HepG2 (cell line): ENCODE measurements around the gene C1GALT1. TPM values are rescaled to one million over a fixed set of nuclear protein-coding genes. Genes with fewer than 3 reads are reported as not detected.

Experiments
- ATF7-NPFF ChIP-seq: sonication (generic); formaldehyde crosslinking; IDR thresholded peaks from 2 replicates; pipeline ENCODE4 v1.8.1; 2023; ENCODE audit warnings: mild to moderate bottlenecking, low read depth, missing genetic modification reagents, moderate library complexity
- FOXC1 ChIP-seq: sonication (generic); formaldehyde crosslinking; IDR thresholded peaks from 2 replicates; pipeline ENCODE4 v1.8.0; 2022; ENCODE audit warnings: mild to moderate bottlenecking, missing genetic modification reagents, borderline replicate concordance
- FOXP4 ChIP-seq: sonication (generic); formaldehyde crosslinking; IDR thresholded peaks from 2 replicates; pipeline ENCODE4 v1.4.0; 2020; ENCODE audit warnings: missing genetic modification reagents
- HMGA1 ChIP-seq: sonication (generic); formaldehyde crosslinking; conservative IDR thresholded peaks from 2 replicates; pipeline ENCODE4 v1.4.0; 2020; ENCODE audit warnings: missing genetic modification reagents
- MEIS2 ChIP-seq: sonication (generic); formaldehyde crosslinking; IDR thresholded peaks from 2 replicates; pipeline ENCODE4 v1.9.0; 2021; ENCODE audit warnings: mild to moderate bottlenecking, missing genetic modification reagents
- MXD4 ChIP-seq: IDR thresholded peaks from 2 replicates; pipeline ENCODE4 v1.6.1; 2016; ENCODE audit warnings: mild to moderate bottlenecking, missing biosample characterization, missing genetic modification reagents
- PITX1 ChIP-seq: sonication (generic); formaldehyde crosslinking; IDR thresholded peaks from 2 replicates; pipeline ENCODE4 v1.5.1; 2020; ENCODE audit warnings: mild to moderate bottlenecking, missing genetic modification reagents
- RFXANK ChIP-seq: IDR thresholded peaks from 2 replicates; pipeline ENCODE4 v1.6.1; 2016
- RXRB ChIP-seq: IDR thresholded peaks from 2 replicates; pipeline ENCODE4 v1.6.1; 2016; ENCODE audit warnings: borderline replicate concordance, missing genetic modification reagents, missing compliant biosample characterization
- SMC3 ChIP-seq: IDR thresholded peaks from 2 replicates; pipeline ENCODE4 v1.6.1; 2011; ENCODE audit warnings: low read length, improper control_type of control experiment
- U2AF2 ChIP-seq: fragments of 200-400 bp; formaldehyde crosslinking; IDR thresholded peaks from 2 replicates; pipeline ENCODE4 v1.6.1; 2017; ENCODE audit warnings: low read depth, mild to moderate bottlenecking, low read length
- ZNF264 ChIP-seq: sonication (generic); formaldehyde crosslinking; IDR thresholded peaks from 2 replicates; pipeline ENCODE4 v1.4.0; 2020; ENCODE audit warnings: missing genetic modification reagents
- ZNF274 ChIP-seq: sonication (generic); formaldehyde crosslinking; IDR thresholded peaks from 2 replicates; pipeline ENCODE4 v1.5.1; 2020; ENCODE audit warnings: mild to moderate bottlenecking, missing genetic modification reagents
- ZNF672 ChIP-seq: sonication (generic); formaldehyde crosslinking; IDR thresholded peaks from 2 replicates; pipeline ENCODE4 v1.8.1; 2022; ENCODE audit warnings: missing genetic modification reagents
- ZNF674 ChIP-seq: sonication (generic); formaldehyde crosslinking; IDR thresholded peaks from 2 replicates; pipeline ENCODE4 v1.5.0; 2020; ENCODE audit warnings: low read depth, mild to moderate bottlenecking, missing genetic modification reagents
- ZNF768 ChIP-seq: sonication (generic); formaldehyde crosslinking; IDR thresholded peaks from 2 replicates; pipeline ENCODE4 v1.4.0; 2020; ENCODE audit warnings: missing genetic modification reagents
- polyA plus RNA-seq, 8 experiments: library from polyadenylated mRNA; depleted of rRNA in 3 of 8; stranded (reverse) in 7 of 8; unstranded in 1 of 8; fragments of >200 nt; fragmentation: Illumina TruSeq in 4 of 8; extraction: Trizol in 4 of 8; gene quantifications; 2 replicates each; pipeline versions ENCODE4 v1.2.1 to v1.2.3, GENCODE V29; 2011 to 2016; ENCODE audit warnings: low read depth in 4 of 8, missing spikeins in 1 of 8, mixed read lengths in 1 of 8; ENCODE audit not compliant: insufficient read depth in 1 of 8
- total RNA-seq, 5 experiments: library from RNA; depleted of rRNA; stranded (reverse); fragments of >200 nt; fragmentation: Illumina TruSeq; extraction: Trizol; gene quantifications; 2 replicates each; pipeline ENCODE4 v1.2.3, GENCODE V29; 2016; ENCODE audit warnings: low read depth in 1 of 5
- TF ChIP-seq, protein P1 (sequence below): IDR thresholded peaks from 2 replicates; pipeline ENCODE4 v1.6.1; 2018; ENCODE audit warnings: missing genetic modification reagents
- TF ChIP-seq, protein P2 (sequence below): IDR thresholded peaks from 2 replicates; pipeline ENCODE4 v1.6.1; 2012; ENCODE audit warnings: low read depth, low read length, improper control_type of control experiment
- TF ChIP-seq, protein P3 (sequence below): sonication (generic); formaldehyde crosslinking; IDR thresholded peaks from 2 replicates; pipeline ENCODE4 v1.4.0; 2020; ENCODE audit warnings: low read depth, mild to moderate bottlenecking, missing genetic modification reagents

The C1GALT1 gene
- total and polyA plus RNA-seq, 2 of the 13 experiments (the other 11 are each of a cell fraction or from before 2014, with no cell fraction given) = 57.1 to 65.9 TPM

GRCh38 chr7:7182156-7183060, at the start of gene C1GALT1 (continued):
- TF ChIP-seq, protein P1, sequence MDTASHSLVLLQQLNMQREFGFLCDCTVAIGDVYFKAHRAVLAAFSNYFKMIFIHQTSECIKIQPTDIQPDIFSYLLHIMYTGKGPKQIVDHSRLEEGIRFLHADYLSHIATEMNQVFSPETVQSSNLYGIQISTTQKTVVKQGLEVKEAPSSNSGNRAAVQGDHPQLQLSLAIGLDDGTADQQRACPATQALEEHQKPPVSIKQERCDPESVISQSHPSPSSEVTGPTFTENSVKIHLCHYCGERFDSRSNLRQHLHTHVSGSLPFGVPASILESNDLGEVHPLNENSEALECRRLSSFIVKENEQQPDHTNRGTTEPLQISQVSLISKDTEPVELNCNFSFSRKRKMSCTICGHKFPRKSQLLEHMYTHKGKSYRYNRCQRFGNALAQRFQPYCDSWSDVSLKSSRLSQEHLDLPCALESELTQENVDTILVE (CRISPR knock-in tag) = no peak; the same call in 1 of the 2 replicates
- TF ChIP-seq HMGA1 (CRISPR knock-in tag) = no peak
- TF ChIP-seq, protein P2, sequence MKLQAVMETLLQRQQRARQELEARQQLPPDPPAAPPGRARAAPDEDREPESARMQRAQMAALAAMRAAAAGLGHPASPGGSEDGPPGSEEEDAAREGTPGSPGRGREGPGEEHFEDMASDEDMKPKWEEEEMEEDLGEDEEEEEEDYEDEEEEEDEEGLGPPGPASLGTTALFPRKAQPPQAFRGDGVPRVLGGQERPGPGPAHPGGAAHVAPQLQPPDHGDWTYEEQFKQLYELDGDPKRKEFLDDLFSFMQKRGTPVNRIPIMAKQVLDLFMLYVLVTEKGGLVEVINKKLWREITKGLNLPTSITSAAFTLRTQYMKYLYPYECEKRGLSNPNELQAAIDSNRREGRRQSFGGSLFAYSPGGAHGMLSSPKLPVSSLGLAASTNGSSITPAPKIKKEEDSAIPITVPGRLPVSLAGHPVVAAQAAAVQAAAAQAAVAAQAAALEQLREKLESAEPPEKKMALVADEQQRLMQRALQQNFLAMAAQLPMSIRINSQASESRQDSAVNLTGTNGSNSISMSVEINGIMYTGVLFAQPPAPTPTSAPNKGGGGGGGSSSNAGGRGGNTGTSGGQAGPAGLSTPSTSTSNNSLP = peak; percentile 16; the same call in 1 of the 2 replicates
- peak; percentile 67 for TF ChIP-seq RXRB
- TF ChIP-seq U2AF2 = 0 out of 2 replicates have a peak, but pooled peaks have one; percentile 87
- TF ChIP-seq FOXP4 (CRISPR knock-in tag) = peak; percentile 64
- TF ChIP-seq PITX1 (CRISPR knock-in tag) = peak; percentile 46; the same call in 1 of the 2 replicates
- peak; percentile 71 for TF ChIP-seq ZNF264
- no peak; the same call in 1 of the 2 replicates for TF ChIP-seq ZNF274 (CRISPR knock-in tag)
- TF ChIP-seq, protein P3, sequence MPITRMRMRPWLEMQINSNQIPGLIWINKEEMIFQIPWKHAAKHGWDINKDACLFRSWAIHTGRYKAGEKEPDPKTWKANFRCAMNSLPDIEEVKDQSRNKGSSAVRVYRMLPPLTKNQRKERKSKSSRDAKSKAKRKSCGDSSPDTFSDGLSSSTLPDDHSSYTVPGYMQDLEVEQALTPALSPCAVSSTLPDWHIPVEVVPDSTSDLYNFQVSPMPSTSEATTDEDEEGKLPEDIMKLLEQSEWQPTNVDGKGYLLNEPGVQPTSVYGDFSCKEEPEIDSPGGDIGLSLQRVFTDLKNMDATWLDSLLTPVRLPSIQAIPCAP (CRISPR knock-in tag) = 0 out of 2 replicates have a peak, but pooled peaks have one; percentile 71
- TF ChIP-seq ATF7-NPFF (CRISPR knock-in tag) = peak; percentile 71
- TF ChIP-seq MXD4 (CRISPR knock-in tag) = peak; percentile 60; the same call in 1 of the 2 replicates
- TF ChIP-seq ZNF674 (CRISPR knock-in tag) = no peak
- TF ChIP-seq MEIS2 = peak; percentile 39; the same call in 1 of the 2 replicates
- peak; percentile 52 for TF ChIP-seq ZNF768
- TF ChIP-seq FOXC1 = peak; percentile 79; the same call in 1 of the 2 replicates
- TF ChIP-seq SMC3 = peak; percentile 50
- no peak for TF ChIP-seq ZNF672
- peak; percentile 69; the same call in 1 of the 2 replicates for TF ChIP-seq RFXANK
